A673 (cell line): Measurements from ENCODE around the gene INHA.

Experiments used
- EZH2 ChIP-seq: fragments of 200-600 bp; sonication (generic); IDR thresholded peaks from 2 replicates; pipeline ENCODE4 v1.6.1; 2017; ENCODE audit warnings: borderline replicate concordance, low read depth, mild to moderate bottlenecking, mixed read lengths, antibody characterized with exemption, low read length; ENCODE audit not compliant: poor library complexity, severe bottlenecking
- TF ChIP-seq, protein P1 (sequence below): fragments of 300-800, 200-600 bp; sonication (generic); conservative IDR thresholded peaks from 2 replicates; pipeline ENCODE4 v1.5.1; 2017; ENCODE audit warnings: low read depth, mild to moderate bottlenecking, antibody characterized with exemption, low read length, moderate library complexity, mixed read lengths

DNA sequence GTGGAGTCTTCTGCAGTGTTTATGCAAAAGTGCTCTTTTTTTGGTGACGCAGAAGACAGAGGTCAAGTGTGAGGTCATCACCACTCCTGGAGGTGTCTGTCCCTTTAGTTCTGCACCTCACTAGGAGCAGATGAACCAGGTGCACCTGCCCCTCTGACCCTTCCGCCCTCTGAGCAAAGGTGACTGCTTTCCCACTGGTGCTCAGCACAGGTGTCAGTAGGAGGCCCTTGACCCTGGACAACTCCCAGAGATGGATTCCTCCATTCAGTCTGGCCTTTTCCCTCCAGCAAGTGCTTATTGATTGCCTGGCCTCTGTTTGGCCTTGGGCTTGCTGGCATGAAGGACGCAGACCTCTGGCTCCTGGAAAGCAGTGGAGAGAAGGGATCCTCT, 46.6 kb downstream of the INHA start:
- TF ChIP-seq, protein P1, sequence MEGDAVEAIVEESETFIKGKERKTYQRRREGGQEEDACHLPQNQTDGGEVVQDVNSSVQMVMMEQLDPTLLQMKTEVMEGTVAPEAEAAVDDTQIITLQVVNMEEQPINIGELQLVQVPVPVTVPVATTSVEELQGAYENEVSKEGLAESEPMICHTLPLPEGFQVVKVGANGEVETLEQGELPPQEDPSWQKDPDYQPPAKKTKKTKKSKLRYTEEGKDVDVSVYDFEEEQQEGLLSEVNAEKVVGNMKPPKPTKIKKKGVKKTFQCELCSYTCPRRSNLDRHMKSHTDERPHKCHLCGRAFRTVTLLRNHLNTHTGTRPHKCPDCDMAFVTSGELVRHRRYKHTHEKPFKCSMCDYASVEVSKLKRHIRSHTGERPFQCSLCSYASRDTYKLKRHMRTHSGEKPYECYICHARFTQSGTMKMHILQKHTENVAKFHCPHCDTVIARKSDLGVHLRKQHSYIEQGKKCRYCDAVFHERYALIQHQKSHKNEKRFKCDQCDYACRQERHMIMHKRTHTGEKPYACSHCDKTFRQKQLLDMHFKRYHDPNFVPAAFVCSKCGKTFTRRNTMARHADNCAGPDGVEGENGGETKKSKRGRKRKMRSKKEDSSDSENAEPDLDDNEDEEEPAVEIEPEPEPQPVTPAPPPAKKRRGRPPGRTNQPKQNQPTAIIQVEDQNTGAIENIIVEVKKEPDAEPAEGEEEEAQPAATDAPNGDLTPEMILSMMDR = no peak
- no peak for TF ChIP-seq EZH2
